ENCODE results near the gene TERC.

Gene TERC

GRCh38 chr3:169739067-169739466, 25.8 kb downstream of the TERC start:
- no peak for TF ChIP-seq NFIC (IDR thresholded peaks at IDR 0.05)
- TF ChIP-seq CREB1 (IDR thresholded peaks at IDR 0.05; ENCODE audit: low read depth): no peak
- no peak for TF ChIP-seq EP300 (IDR thresholded peaks at IDR 0.05; ENCODE audit: borderline replicate concordance)
- TF ChIP-seq TEAD4 (IDR thresholded peaks at IDR 0.05): no peak
- TF ChIP-seq, protein P1, sequence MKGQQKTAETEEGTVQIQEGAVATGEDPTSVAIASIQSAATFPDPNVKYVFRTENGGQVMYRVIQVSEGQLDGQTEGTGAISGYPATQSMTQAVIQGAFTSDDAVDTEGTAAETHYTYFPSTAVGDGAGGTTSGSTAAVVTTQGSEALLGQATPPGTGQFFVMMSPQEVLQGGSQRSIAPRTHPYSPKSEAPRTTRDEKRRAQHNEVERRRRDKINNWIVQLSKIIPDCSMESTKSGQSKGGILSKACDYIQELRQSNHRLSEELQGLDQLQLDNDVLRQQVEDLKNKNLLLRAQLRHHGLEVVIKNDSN (IDR thresholded peaks at IDR 0.05): no peak
- no peak for TF ChIP-seq ZBTB7A (IDR thresholded peaks at IDR 0.05; ENCODE audit: low read depth)
- no peak for TF ChIP-seq EGR1 (IDR thresholded peaks at IDR 0.05)
- no peak for TF ChIP-seq CEBPB (IDR thresholded peaks at IDR 0.05)
- no peak for TF ChIP-seq RAD21 (IDR thresholded peaks at IDR 0.05; ENCODE audit: low read depth)
- no peak for TF ChIP-seq YY1 (IDR thresholded peaks at IDR 0.05; ENCODE audit: low read depth)
- TF ChIP-seq, protein P2, sequence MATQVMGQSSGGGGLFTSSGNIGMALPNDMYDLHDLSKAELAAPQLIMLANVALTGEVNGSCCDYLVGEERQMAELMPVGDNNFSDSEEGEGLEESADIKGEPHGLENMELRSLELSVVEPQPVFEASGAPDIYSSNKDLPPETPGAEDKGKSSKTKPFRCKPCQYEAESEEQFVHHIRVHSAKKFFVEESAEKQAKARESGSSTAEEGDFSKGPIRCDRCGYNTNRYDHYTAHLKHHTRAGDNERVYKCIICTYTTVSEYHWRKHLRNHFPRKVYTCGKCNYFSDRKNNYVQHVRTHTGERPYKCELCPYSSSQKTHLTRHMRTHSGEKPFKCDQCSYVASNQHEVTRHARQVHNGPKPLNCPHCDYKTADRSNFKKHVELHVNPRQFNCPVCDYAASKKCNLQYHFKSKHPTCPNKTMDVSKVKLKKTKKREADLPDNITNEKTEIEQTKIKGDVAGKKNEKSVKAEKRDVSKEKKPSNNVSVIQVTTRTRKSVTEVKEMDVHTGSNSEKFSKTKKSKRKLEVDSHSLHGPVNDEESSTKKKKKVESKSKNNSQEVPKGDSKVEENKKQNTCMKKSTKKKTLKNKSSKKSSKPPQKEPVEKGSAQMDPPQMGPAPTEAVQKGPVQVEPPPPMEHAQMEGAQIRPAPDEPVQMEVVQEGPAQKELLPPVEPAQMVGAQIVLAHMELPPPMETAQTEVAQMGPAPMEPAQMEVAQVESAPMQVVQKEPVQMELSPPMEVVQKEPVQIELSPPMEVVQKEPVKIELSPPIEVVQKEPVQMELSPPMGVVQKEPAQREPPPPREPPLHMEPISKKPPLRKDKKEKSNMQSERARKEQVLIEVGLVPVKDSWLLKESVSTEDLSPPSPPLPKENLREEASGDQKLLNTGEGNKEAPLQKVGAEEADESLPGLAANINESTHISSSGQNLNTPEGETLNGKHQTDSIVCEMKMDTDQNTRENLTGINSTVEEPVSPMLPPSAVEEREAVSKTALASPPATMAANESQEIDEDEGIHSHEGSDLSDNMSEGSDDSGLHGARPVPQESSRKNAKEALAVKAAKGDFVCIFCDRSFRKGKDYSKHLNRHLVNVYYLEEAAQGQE (IDR thresholded peaks at IDR 0.05; ENCODE audit: low read depth): no peak
- TF ChIP-seq TAF1 (IDR thresholded peaks at IDR 0.05; ENCODE audit: low read depth): no peak
- TF ChIP-seq FOXM1 (IDR thresholded peaks at IDR 0.05; ENCODE audit: borderline replicate concordance, low read depth): no peak
- TF ChIP-seq, protein P3, sequence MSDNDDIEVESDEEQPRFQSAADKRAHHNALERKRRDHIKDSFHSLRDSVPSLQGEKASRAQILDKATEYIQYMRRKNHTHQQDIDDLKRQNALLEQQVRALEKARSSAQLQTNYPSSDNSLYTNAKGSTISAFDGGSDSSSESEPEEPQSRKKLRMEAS (IDR thresholded peaks at IDR 0.05): no peak
- TF ChIP-seq TCF12 (IDR thresholded peaks at IDR 0.05; ENCODE audit: low read depth): no peak

GRCh38 chr3:169722724-169723123, 42.1 kb downstream of the TERC start:
- TF ChIP-seq FOXM1 (IDR thresholded peaks at IDR 0.05; ENCODE audit: borderline replicate concordance, low read depth) (no peak), YY1 (IDR thresholded peaks at IDR 0.05; ENCODE audit: low read depth) (no peak), ZBTB7A (IDR thresholded peaks at IDR 0.05; ENCODE audit: low read depth) (no peak), CREB1 (IDR thresholded peaks at IDR 0.05; ENCODE audit: low read depth) (no peak), TAF1 (IDR thresholded peaks at IDR 0.05; ENCODE audit: low read depth) (no peak), RAD21 (IDR thresholded peaks at IDR 0.05; ENCODE audit: low read depth) (no peak), TCF12 (IDR thresholded peaks at IDR 0.05; ENCODE audit: low read depth) (no peak), NFIC (IDR thresholded peaks at IDR 0.05) (no peak), TEAD4 (IDR thresholded peaks at IDR 0.05) (no peak), EP300 (IDR thresholded peaks at IDR 0.05; ENCODE audit: borderline replicate concordance) (no peak), CEBPB (IDR thresholded peaks at IDR 0.05) (no peak), EGR1 (IDR thresholded peaks at IDR 0.05) (no peak)
- TF ChIP-seq, protein P2 (IDR thresholded peaks at IDR 0.05; ENCODE audit: low read depth): no peak
- TF ChIP-seq, protein P3 (IDR thresholded peaks at IDR 0.05): no peak
- TF ChIP-seq, protein P1 (IDR thresholded peaks at IDR 0.05): no peak

All from Ishikawa (cell line).